ENCODE measurements around the gene SHMT1.
A peak's percentile ranks its signal among the peaks of the same experiment; 100 is the strongest.
"Not testable (repeated sequence)": the region's sequence is repeated elsewhere in the genome, so short reads cannot be mapped to it uniquely, and the experiment has no call there.

The SHMT1 gene

GRCh38 chr17:18324140-18325050 is 39.0 kb downstream of the SHMT1 start:
- no peak for DNase-seq

- DNase-seq, result no peak
These were observed 39.7 kb downstream of the SHMT1 start for GRCh38 chr17:18323507-18324139.

GRCh38 chr17:18323007-18323406 is 40.3 kb downstream of the SHMT1 start:
- DNase-seq, result no peak

- DNase-seq, result no peak
These were observed 40.8 kb downstream of the SHMT1 start for GRCh38 chr17:18322522-18322921.

- DNase-seq, result no peak
These were observed 42.0 kb downstream of the SHMT1 start for GRCh38 chr17:18321309-18321708.

- DNase-seq, result no peak
These were observed 43.0 kb downstream of the SHMT1 start for GRCh38 chr17:18320301-18320700.

- no peak for DNase-seq
These were observed 43.6 kb downstream of the SHMT1 start for GRCh38 chr17:18319604-18320256.

GRCh38 chr17:18318771-18319450 is 44.4 kb downstream of the SHMT1 start:
- DNase-seq, result no peak

GRCh38 chr17:18318117-18318516 is 45.2 kb downstream of the SHMT1 start:
- DNase-seq, result no peak

GRCh38 chr17:18315961-18316360 is 47.4 kb downstream of the SHMT1 start:
- no peak for DNase-seq

- peak; percentile 65 for DNase-seq
These were observed 47.8 kb downstream of the SHMT1 start for GRCh38 chr17:18315562-18315922.

- peak; percentile 98 for DNase-seq
These were observed 48.4 kb downstream of the SHMT1 start, which contains the start of the genes SMCR8 and TOP3A for GRCh38 chr17:18314731-18315561. TSS of gene SMCR8 (plus strand) at chr17:18315293. CDS start at chr17:18315790, 497 bp downstream. TSS of gene TOP3A (minus strand) at chr17:18314994. CDS start at chr17:18314778, 216 bp downstream.

GRCh38 chr17:18314059-18314730 is 49.2 kb downstream of the SHMT1 start:
- DNase-seq, result no peak

GRCh38 chr17:18309202-18309601 is 54.1 kb downstream of the SHMT1 start:
- DNase-seq, result no peak

- DNase-seq, result not testable (repeated sequence)
These were observed 60.1 kb downstream of the SHMT1 start for GRCh38 chr17:18303206-18303605.

GRCh38 chr17:18300725-18301480 is 62.4 kb downstream of the SHMT1 start:
- DNase-seq, result peak; percentile 34

- not testable (repeated sequence) for DNase-seq
These were observed 65.3 kb downstream of the SHMT1 start for GRCh38 chr17:18298061-18298460.

- no peak for DNase-seq
These were observed 71.4 kb downstream of the SHMT1 start for GRCh38 chr17:18291718-18292540.

- DNase-seq, result no peak
These were observed 78.1 kb downstream of the SHMT1 start for GRCh38 chr17:18285296-18285695.

GRCh38 chr17:18281788-18282187 is 81.6 kb downstream of the SHMT1 start:
- DNase-seq, result no peak

Measured in CD4-positive, alpha-beta T cell treated with Interleukin-15 for 1 hour (primary cell).